GM20431 (cell line): ENCODE results near the gene EEF1AKMT4.
"Not testable (repeated sequence)": the region's sequence is repeated elsewhere in the genome, so short reads cannot be mapped to it uniquely, and the experiment has no call there.

ENCODE experiments used
- in situ Hi-C: fragments of 300-500 bp; cut with MseI, MboI; formaldehyde crosslinking; loops from one replicate; pipeline ENCODE4 v1.15.0; 2020; ENCODE audit warnings: low sequenced_read_pairs; ENCODE audit not compliant: unreplicated experiment

Gene EEF1AKMT4

GRCh38 chr3:184257083-184257915 is 7.8 kb downstream of the EEF1AKMT4 start:
- in situ Hi-C loops: no loop called here

GRCh38 chr3:184258926-184259325 is 9.5 kb downstream of the EEF1AKMT4 start:
- in situ Hi-C loops: no loop called here

GRCh38 chr3:184259396-184259877 is 10.0 kb downstream of the EEF1AKMT4 start:
- in situ Hi-C loops: no loop called here

- in situ Hi-C loops: no loop called here
These were observed 10.6 kb downstream of the EEF1AKMT4 start for GRCh38 chr3:184259878-184260723.

GRCh38 chr3:184260724-184261269 is 11.3 kb downstream of the EEF1AKMT4 start:
- in situ Hi-C loops: no loop called here

- in situ Hi-C loops: no loop called here
These were observed 11.9 kb downstream of the EEF1AKMT4 start, which contains the start of gene CAMK2N2 for GRCh38 chr3:184261270-184261853. Gene CAMK2N2 (minus strand): TSS chr3:184261553. CDS start chr3:184261285, 268 bp downstream.

- in situ Hi-C loops: no loop called here
These were observed 12.6 kb downstream of the EEF1AKMT4 start for GRCh38 chr3:184261854-184262763.

GRCh38 chr3:184262764-184263179 is 13.3 kb downstream of the EEF1AKMT4 start:
- in situ Hi-C loops: no loop called here

- in situ Hi-C loops: not testable (repeated sequence)
These were observed 17.8 kb downstream of the EEF1AKMT4 start for GRCh38 chr3:184267249-184267648.

- in situ Hi-C loops: no loop called here
These were observed 22.8 kb downstream of the EEF1AKMT4 start for GRCh38 chr3:184272269-184272668.

- in situ Hi-C loops: no loop called here
These were observed 25.9 kb downstream of the EEF1AKMT4 start for GRCh38 chr3:184275381-184275701.

GRCh38 chr3:184275961-184276910 is 26.8 kb downstream of the EEF1AKMT4 start, which contains the start of gene ECE2:
Gene ECE2 (plus strand): TSS chr3:184276022. CDS start chr3:184276154, 132 bp downstream.
- in situ Hi-C loops: no loop called here

GRCh38 chr3:184277366-184277765 is 27.9 kb downstream of the EEF1AKMT4 start:
- in situ Hi-C loops: no loop called here

GRCh38 chr3:184282941-184283340 is 33.5 kb downstream of the EEF1AKMT4 start:
- in situ Hi-C loops: loop anchor here (10.0 kb wide), 1 partner anchor 388 kb away; no protein-coding TSS in a partner anchor

GRCh38 chr3:184283681-184284080 is 34.2 kb downstream of the EEF1AKMT4 start:
- in situ Hi-C loops: loop anchor here (10.0 kb wide), 1 partner anchor 389 kb away; no protein-coding TSS in a partner anchor

GRCh38 chr3:184284696-184285095 is 35.2 kb downstream of the EEF1AKMT4 start:
- in situ Hi-C loops: loop anchor here (10.0 kb wide), 1 partner anchor 390 kb away; no protein-coding TSS in a partner anchor

GRCh38 chr3:184289426-184289938 is 40.0 kb downstream of the EEF1AKMT4 start:
- in situ Hi-C loops: loop anchor here (10.0 kb wide), 1 partner anchor 395 kb away; no protein-coding TSS in a partner anchor
